GM19351 (cell line): ENCODE data around the gene PID1.
"Not testable (repeated sequence)": the region's sequence is repeated elsewhere in the genome, so short reads cannot be mapped to it uniquely, and the experiment has no call there.

Experiments used
- ATAC-seq: cut with Tn5 transposase; IDR thresholded peaks from one replicate; pipeline ENCODE4 v1.9.1; 2021; ENCODE audit warnings: mild to moderate bottlenecking, moderate library complexity; ENCODE audit not compliant: unreplicated experiment

Gene PID1

DNA sequence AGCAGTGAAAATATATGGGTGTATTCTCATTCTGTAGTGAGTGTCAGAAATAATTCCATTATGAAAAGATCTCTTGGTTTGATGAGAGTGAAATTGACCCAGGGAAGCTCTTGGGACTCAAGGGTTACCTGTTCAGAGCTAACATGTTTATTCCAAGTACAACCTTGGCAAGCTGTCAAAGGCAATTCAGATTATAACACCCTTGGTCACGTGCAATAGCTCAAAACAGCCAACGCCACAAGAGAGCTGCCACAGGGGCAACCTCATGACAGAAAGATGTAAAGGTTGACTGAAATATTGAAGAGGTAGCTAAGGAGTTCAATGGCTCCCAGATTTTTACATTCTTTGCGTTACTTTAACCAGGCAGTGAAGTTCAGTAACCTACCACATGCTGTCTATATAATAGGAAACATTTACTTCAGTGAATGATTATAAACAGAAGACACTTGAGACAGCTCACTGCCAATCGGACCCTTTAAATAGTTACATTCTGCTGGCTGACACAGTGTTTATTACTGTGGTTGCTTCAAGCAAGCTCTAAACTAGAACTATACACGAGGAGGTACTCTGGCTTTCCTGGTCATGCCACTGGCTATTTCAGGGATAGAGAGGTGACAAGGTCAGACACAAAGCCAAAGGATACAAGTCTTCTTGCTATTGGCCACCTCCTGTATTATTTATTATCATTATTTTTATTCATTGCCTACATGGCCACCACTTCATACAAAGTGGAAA lies 187.3 kb downstream of the PID1 start:
- ATAC-seq, result no peak

DNA sequence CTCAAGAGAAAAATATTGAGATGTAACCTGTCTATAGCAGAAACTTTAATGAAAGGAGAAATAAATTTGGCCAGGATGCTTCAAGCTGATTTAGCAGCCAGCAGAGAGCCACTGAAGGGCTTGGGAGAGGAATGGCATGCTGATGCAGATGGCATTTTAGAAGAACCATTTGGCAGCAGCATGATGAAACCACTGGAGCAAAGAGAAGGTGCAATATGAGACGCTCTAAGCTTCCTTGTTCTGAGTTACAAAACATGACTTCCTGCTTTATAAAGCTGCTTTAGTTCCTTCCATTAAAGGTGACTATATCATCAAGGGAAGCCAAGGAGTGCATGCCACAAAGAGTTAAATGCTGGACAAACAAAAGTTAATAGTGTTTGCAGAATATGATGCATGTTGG lies 189.7 kb downstream of the PID1 start:
- ATAC-seq, result no peak

DNA sequence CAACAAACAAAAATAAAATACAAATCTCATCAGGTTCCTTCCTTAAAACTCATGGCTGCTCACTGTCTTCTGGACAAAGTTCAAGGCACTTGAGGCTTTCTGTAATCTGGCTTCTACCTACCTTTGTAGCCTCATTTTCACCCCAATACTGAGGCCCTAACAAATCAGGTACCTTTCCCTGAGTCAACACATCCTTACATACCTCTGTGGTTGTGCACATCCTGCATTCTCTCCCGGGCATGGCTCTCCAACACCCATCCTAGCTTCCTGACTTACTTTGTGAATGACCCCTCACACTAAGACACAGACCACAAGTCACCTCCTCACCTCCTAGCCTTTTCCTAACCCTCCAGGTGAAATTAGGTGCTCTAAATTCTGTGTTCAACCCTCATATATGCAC lies 190.9 kb downstream of the PID1 start:
- ATAC-seq, result no peak

DNA sequence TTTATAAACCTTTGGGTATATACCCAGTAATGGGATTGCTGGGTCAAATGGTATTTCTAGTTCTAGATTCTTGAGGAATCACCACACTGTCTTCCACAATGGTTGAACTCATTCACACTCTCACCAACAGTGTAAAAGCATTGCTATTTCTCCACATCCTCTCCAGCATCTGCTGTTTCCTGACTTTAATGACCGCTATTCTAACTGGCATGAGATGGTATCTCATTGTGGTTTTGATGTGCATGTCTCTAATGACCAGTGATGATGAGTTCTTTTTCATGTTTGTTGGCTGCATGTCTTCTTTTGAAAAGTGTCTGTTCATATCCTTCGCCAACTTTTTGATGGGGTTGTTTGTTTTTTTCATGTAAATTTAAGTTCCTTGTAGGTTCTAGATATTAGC lies 194.2 kb downstream of the PID1 start:
- ATAC-seq, result not testable (repeated sequence)

DNA sequence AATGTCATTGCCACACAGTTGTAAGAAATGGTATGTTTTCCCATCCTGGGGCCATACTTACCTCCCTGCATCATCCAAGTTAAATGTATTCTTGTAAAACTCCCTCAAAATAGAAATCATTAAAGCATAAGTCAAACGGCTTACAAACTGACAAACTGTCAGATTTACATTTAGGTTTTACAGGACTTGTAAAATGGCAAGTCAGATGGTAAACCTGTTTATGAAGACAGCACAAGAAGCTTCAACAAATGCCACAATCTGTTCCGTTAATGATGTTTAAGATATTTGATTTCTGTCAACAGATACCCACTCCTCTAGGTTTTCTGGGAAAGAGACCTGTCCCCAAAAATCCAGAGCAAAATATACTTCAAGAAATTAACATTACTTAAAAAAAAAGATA lies 197.2 kb downstream of the PID1 start:
- no peak for ATAC-seq

DNA sequence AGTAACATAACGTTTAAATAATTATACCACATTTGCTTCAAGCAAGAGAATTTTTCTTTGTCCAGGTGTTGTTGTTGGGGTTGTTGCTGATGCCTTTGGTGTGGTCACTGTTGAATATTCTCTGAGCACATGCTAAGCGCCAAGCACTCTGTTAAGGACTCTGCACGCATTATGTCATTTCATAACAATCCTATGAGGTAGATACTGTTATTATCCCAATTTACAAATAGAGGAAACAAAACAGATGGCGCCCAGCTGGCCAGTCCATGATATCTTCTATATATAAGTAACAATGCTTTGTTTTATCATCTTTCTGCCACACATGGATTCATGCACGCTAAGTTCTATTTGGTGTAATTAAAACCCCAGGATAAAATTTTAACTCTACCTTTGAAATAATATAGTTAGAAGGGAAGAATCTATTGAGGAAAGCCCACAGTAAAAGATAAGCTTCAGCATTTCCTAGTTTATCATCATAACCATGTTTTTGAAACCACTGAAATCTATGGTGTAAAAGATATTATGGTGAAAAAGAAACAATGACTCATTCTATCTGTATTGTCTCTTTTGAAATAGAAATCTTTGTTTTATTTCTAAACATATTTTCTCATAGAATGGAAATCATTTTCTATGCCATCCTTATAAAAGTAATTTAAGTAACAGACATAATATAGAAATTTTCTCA lies 199.7 kb downstream of the PID1 start:
- ATAC-seq, result no peak

DNA sequence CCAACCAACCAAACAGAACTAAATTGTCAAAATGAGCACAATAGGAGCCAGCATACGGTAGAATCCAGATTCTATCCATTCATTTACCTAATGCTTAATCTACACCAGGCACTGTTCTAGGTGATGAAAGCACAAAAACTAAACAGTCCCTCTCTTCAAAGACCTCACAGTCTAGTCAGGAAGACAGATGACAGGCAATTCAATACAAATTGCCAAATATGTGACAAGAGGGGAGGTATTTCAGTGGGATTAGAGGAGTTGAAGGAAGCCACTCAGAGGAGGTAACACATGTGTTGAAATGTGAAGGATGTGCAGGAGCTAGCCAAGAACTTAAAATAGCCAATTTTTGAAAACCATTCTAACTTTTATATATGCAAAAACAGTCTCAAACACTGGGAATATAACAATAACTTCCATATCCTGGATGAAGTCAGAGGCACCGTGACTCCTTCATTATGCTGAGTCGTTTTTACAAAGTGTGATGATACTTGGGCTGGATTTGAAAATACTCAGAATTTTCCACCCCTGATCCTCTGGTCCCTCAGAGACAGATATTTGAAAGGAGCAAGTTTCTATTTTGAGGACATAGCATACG lies 204.9 kb downstream of the PID1 start:
- no peak for ATAC-seq

DNA sequence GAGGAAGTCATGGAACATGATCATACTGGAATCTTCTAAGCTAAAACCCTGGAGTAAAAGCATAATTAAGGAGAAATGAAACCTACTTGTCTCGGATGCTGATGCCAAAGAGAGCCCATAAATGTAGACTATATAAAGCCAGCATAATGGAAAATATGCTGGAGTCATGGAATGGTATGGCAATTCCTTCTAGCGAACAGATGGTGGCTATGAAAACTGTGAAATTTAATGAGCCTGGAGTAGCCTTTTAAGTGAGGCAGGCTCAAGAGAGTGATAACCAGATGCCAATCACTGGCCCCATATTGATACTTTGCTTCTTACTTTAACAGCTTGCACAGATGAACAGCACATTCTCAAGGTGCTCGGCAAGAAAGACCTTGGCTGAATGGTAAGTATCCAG lies 206.3 kb downstream of the PID1 start:
- ATAC-seq, result no peak

DNA sequence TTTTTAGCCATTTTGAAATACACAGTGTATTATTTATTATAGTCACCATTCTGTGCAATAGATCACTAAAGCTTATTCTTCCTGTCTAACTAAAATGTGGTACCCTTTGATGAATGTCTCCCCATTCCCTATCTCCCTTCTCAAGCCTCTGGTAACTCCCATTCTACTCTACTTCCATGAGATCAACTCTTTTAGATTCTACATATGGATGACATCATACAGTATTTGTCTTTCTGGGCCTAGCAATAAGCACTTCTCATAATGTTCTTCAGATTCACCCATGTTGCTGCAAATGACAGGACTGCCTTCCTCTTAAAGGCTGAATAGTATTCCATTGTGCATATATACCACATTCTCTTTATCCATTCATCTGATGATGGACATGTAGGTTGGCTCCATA lies 210.9 kb downstream of the PID1 start:
- ATAC-seq, result no peak

DNA sequence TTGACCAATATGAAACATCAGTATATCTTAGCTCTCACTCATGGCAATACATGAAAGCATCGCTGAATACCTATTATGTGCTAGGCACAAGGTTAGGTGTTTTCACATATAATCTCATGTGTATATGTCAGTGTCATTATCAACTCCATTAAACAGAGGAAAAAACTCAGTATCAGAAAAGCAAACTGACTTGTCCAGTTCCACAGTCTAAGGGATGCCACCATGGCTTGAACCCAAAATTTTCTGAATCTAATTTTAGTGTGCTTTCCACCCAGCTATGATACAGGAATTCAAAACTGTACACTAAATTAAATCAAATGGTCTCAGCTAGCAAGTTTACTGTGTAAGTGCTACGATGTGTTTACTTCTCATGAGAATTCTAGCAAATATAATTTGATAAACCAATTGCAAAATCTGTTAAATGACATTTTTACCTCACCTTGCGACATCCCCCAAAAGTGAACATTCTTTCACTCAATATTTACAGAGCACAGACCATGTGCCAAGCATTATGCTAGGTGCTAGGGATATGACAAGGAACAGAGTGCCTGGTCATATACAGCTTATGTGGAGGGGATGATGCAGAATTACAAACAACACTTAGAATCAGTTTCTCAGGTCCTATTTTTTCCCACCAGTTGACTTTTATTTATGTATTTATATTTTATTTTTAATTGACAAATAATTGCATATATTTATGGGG lies 211.6 kb downstream of the PID1 start:
- no peak for ATAC-seq

DNA sequence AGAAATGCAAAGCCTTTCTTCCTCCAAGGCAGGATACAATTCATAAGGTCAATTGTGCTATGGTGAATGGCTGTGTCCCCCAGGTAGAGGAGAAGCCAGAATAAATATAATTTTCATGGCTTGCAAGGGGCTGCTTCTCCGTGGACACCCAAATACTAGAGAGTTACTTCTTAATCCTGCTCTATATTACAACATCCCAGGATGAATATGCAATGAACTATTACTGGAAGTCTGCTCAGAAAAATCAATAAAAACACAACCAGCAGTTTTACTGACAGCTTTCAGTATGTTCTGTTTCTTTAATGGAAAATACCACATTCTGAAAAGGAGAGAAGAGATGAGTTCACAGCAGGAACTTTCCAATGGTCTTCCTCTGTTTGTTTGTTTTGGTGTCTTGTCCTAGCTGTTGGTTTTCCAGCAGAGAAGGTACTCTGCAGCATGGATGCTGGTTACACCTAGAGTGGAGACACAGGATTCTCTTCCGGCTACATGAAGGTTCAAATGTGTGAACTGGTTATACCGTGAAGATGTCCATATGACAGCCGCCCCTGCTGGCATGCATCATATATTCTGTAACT lies 213.0 kb downstream of the PID1 start:
- ATAC-seq, result no peak

DNA sequence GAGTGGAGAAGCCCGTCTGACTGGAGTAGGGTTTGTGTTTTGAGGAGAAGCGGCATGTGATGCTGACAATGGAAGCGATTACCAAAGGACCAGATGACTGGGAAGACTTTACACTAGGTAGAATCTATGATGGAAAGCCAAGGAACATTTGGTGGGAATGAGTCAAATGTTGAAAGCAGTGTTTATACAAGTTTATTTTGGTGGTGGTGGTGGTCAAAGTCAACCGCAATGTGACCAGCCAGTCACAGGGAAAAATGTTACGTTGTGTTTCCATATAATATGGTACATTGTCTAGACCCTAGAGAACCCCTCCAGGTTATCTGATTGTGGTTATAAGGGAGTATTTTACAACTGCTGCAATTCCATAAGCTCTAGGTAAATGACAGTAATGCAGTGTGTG lies 216.8 kb downstream of the PID1 start:
- ATAC-seq, result no peak

DNA sequence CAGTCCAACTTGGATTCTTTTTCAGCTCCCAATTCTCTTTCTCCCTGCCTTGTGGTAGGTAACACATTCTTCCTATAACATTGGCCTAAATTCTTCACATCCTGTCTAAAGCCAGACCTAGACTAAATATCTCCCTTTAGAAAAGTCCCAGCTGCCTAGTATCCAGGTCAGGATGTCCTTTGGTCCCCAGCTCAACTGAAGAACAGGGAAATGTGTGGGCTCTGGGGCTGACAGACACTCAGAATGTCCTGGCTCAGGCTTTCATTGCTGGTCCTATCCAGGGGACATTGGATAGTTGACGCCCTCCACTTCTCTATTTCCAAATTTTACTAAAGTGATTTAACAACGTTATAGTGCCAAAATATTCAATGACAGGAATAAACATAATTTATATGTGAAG lies 219.3 kb downstream of the PID1 start:
- ATAC-seq, result no peak

DNA sequence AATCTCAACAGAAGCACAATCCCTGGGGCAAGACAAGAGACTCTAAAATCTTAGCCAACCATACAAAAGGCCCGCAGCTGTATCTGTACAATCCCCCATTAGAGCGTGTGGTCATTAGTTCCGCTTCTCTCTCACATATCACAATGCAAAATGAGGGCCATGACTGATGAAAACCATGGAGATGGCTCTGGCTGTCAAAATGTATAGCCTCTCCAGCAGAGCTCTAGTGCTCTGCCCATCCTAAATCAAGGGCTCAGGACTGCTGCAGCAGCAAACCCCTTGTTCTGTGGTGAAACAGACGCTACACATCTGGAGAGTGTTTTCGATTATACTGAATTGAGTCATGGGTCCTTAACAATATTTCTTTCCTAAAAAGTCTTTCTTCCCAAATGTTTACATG lies 221.0 kb downstream of the PID1 start:
- ATAC-seq, result no peak

DNA sequence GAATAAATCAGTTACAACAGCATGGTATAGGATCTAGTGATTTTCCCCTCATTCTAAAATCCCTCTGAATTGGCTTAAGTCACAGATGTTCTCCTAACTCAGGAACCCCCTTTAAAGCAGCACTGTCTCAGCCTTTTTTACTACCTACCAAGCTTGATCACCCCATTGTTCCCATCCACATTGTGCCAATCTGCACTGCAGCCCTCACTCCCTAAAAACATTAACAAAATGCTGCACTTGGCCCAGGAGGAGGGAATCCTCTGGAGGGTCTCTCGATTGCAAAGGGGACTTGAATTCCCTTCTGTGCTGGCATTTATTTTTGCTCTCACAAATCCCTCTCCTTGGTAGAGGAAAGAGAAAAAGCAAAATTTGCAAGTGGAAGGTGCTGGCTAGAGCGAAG lies 223.0 kb downstream of the PID1 start:
- ATAC-seq, result no peak

DNA sequence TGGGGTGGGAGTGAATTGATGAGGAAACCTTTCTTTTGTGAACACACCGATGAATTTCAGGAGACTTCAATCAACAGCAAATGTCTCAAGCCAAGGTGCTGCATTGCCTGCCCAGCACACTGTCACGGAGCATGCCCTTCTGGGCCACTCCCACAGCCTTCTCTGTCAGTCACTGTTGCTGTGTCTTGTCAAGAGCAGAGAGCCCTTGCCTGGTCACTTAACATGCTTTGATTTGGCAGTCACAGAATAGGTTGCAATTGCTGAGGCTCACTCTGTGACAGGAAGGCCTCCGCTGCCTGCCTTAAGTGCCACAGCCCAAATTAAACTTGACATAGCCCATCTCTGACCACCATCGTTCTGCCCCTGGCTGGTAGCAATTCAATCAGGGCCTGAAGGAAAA lies 225.4 kb downstream of the PID1 start:
- ATAC-seq, result no peak

DNA sequence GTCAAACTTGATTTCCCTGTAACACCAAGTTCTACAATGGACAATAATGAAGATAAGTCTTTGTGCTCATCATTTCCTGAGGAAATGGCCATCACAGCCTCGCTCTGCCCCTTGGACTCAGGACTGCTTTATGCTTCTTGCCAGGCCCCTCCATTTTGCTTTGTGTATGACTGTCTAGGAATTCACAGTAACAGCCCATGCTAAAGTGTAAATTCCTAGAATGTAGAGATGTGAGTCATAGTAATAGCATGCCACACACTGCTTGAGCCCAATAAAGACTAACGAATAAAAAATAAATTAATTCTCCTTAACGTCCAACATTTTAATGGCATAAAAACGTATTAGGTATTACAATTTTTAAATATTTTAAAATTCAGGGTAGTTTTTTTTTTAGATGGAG lies 226.5 kb downstream of the PID1 start:
- no peak for ATAC-seq

DNA sequence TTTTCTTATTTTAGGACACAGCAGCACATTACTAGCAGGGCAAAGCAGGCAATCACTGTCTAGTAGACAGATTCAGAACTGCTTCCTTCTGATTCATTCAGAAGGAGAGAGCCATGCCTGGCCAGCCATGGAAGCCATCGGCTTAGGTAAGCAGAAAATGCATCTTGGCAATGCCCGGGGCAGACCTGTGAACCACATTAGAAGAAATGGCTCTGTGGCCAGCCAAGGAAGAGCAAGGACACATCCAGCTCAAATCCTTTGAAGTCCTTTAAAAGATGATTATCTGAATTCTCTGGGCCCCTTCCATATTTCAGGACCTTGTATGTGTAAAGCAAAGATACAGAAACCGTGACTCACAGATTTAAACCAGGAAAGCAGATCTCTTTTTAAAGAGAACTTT lies 227.4 kb downstream of the PID1 start:
- ATAC-seq, result no peak

DNA sequence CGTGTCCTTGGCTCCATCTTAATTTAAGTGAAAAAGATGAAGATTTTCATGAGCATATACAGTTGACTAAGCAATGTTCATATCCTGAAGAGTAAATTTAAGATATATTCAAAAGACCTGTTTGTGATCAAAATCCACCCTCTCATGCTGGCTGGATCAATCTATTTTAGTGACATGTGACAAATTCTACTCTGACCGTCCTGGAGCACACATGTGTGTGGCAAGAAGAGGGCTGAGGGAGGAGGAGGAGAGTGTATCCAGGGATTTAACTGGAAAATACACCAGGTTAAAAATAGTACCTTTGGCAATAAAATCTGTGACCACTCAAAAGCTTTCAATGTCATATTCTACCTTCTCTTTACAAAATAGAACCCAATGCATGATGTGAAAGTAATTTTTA lies 228.7 kb downstream of the PID1 start:
- no peak for ATAC-seq

DNA sequence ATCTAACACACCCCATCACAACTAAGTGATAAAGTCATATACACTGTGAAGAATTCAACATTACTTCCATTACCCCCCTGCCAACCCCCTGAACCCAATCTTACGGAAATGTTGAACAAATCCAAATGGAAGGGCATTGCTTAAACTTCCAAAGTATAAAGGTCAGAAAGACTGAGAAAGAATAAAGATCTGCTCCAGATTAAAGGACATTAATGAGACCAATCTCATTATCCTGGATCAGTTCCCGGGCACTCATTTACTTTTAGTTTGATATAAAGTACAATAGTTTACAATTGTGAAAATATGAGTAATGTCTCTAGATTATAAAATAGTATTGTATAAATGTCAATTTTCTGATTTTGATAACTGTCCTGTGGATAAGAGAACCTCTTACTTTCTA lies 229.4 kb downstream of the PID1 start:
- ATAC-seq, result no peak

DNA sequence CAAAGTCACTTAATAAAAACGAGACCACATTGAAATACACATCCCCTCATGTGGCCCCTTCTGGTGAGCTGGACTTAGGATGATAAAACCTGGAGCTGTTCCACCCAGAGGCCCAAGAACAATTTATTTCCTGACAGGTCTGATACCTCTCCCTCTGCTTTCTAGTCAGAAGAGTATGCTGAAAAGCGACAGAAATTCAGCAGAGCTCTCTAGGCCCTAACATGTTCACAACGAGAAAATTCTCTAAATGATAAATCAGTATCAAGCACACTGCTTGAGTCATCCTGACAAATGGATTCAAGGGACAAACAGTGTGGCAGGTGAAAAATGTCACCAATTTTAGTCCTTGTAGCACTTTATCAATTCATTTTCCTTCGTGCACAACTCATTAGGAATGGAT lies 233.5 kb downstream of the PID1 start:
- ATAC-seq, result no peak

DNA sequence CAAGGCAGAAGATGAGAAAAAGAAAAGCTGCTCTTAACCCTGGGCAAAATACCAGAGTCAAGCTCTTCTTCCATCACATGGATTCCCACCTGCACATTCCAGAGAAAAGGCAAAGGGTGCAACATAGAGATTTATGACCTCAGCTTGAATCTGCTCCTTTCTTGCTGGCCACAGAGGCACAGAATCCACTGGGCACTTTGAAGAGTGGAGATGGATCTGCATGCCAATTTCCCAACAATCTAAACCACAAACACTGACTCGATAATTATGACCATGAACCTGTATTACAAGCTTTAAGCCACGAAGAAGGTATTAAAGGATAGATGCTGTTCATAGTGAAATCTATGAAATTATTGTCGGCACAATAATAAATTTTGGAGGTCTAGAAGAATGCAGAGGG lies 237.3 kb downstream of the PID1 start:
- no peak for ATAC-seq
